GM12801 (cell line): ENCODE results near the gene BPNT1.

Experiments used
- CTCF ChIP-seq: IDR thresholded peaks from one replicate; pipeline ENCODE4 v1.5.1; 2011; ENCODE audit warnings: control low read depth; ENCODE audit not compliant: insufficient read length; ENCODE audit errors: extremely low read depth

The BPNT1 gene

GRCh38 chr1:220123889-220124288 lies 34.3 kb upstream of the BPNT1 start:
- no peak for TF ChIP-seq CTCF

GRCh38 chr1:220123066-220123465 lies 33.5 kb upstream of the BPNT1 start:
- no peak for TF ChIP-seq CTCF

- TF ChIP-seq CTCF: no peak
These were observed 32.4 kb upstream of the BPNT1 start for GRCh38 chr1:220121791-220122530.

- no peak for TF ChIP-seq CTCF
These were observed 29.5 kb upstream of the BPNT1 start for GRCh38 chr1:220119043-220119512.

GRCh38 chr1:220113136-220113695 lies 23.6 kb upstream of the BPNT1 start:
- no peak for TF ChIP-seq CTCF

- no peak for TF ChIP-seq CTCF
These were observed 10.2 kb upstream of the BPNT1 start for GRCh38 chr1:220099826-220100225.

GRCh38 chr1:220094016-220094911 lies 4.7 kb upstream of the BPNT1 start, which contains the start of gene IARS2:
TSS of gene IARS2 (plus strand) at chr1:220094132. CDS start at chr1:220094217, 85 bp downstream.
- no peak for TF ChIP-seq CTCF
